K562 (cell line): Measurements from ENCODE around the gene KRT5. TPM values are rescaled to one million over a fixed set of nuclear protein-coding genes. Genes with fewer than 3 reads are reported as not detected.

Source experiments
- ATAC-seq: fragments of 200-7000 bp; cut with Tn5 transposase; 3 replicates; pipeline ENCODE4 v1.9.1; 2020; ENCODE audit warnings: moderate library complexity
- BruUV-seq: library from RNA; stranded (reverse); fragments of 400-500 nt; replicated peaks from 2 replicates; lab custom pipeline; 2021; lab: Mats Ljungman, UMichigan
- CTCF ChIA-PET: fragments of 300-600 bp; formaldehyde crosslinking; extraction: SDS; loops from one replicate; lab custom pipeline; 2021; ENCODE audit warnings: low intra/inter-chr PET ratio; lab: Yijun Ruan, JAX
- POLR2A ChIA-PET: fragments of 300-600, 350-650 bp; sonication (Branson Sonifier 250); formaldehyde crosslinking; extraction: SDS; loops from one replicate; lab custom pipeline; 2021; ENCODE audit warnings: antibody characterized with exemption, inconsistent platforms; lab: Yijun Ruan, JAX
- DNase-seq, 4 experiments: peaks; one replicate each; pipeline versions ENCODE4 v3.0.0 to v3.0.0-alpha.2; 2011 to 2018; ENCODE audit warnings: low spot score in 3 of 4, mixed read lengths in 3 of 4; ENCODE audit errors: extremely low read depth in 1 of 4
- FAIRE-seq: peaks from 2 replicates; lab custom pipeline; 2011; peaks lifted over from hg19 to GRCh38; lab: Jason Lieb, UNC
- H2AFZ ChIP-seq: 2 replicates; pipeline ENCODE4 v1.6.0; 2011; ENCODE audit warnings: low read depth, low read length, control low read depth, inconsistent platforms
- H3K27ac ChIP-seq: fragments of 200-600 bp; 3 replicates; pipeline ENCODE4 v1.8.0; 2011; ENCODE audit warnings: low read depth, mild to moderate bottlenecking, control low read depth, inconsistent platforms, low read length, moderate library complexity, mixed read lengths; ENCODE audit errors: extremely low read depth
- H3K27me3 ChIP-seq, 2 experiments: fragments of 300-600 bp in 1 of 2; 2 replicates in 1 of 2; 3 replicates in 1 of 2; pipeline versions ENCODE4 v1.6.0 to v1.8.0; 2011; ENCODE audit warnings: inconsistent platforms in 2 of 2, low read length in 2 of 2, mild to moderate bottlenecking in 1 of 2, mixed read lengths in 1 of 2, moderate library complexity in 1 of 2; ENCODE audit not compliant: control insufficient read depth in 2 of 2, insufficient read depth in 2 of 2
- H3K36me3 ChIP-seq: fragments of 300-600 bp; 3 replicates; pipeline ENCODE4 v1.8.0; 2011; ENCODE audit warnings: mild to moderate bottlenecking, low read length, inconsistent platforms; ENCODE audit not compliant: control insufficient read depth, insufficient read depth
- H3K4me1 ChIP-seq, 2 experiments: fragments of 200-600 bp in 1 of 2; replicated peaks in 1 of 2; 2 replicates in 1 of 2; 3 replicates in 1 of 2; pipeline versions ENCODE4 v1.5.1 to v1.8.0; 2011; ENCODE audit warnings: inconsistent platforms in 2 of 2, low read length in 2 of 2, mild to moderate bottlenecking in 1 of 2, mixed read lengths in 1 of 2, moderate library complexity in 1 of 2; ENCODE audit not compliant: control insufficient read depth in 2 of 2, insufficient read depth in 2 of 2
- H3K4me2 ChIP-seq: 2 replicates; pipeline ENCODE4 v1.6.1; 2011; ENCODE audit warnings: low read length, control low read depth, inconsistent platforms, mixed read lengths; ENCODE audit not compliant: insufficient read depth
- H3K4me3 ChIP-seq: fragments of 200-600 bp; sonication (generic), shearing (Covaris generic); 2 replicates; pipeline ENCODE4 v1.5.1; 2016; ENCODE audit warnings: control low read depth, inconsistent platforms
- H3K79me2 ChIP-seq: fragments of 200-600 bp; 3 replicates; pipeline ENCODE4 v1.8.0; 2011; ENCODE audit warnings: low read length, inconsistent platforms; ENCODE audit not compliant: control insufficient read depth, insufficient read depth
- H3K9ac ChIP-seq, 2 experiments: 2 replicates each; pipeline versions ENCODE4 v1.6.0 to v1.6.1; 2011; ENCODE audit warnings: low read depth in 2 of 2, low read length in 2 of 2, control low read depth in 1 of 2, inconsistent platforms in 1 of 2, mild to moderate bottlenecking in 1 of 2, mixed read lengths in 1 of 2; ENCODE audit not compliant: insufficient read depth in 1 of 2
- H3K9me1 ChIP-seq: one replicate; pipeline ENCODE4 v1.6.0; 2011; ENCODE audit warnings: inconsistent platforms, mild to moderate bottlenecking, low read length, moderate library complexity; ENCODE audit not compliant: control insufficient read depth, insufficient read depth
- H3K9me3 ChIP-seq: replicated peaks from 2 replicates; pipeline ENCODE4 v1.5.1; 2011; ENCODE audit warnings: low read depth, low read length, inconsistent platforms; ENCODE audit not compliant: control insufficient read depth, insufficient read depth
- H4K20me1 ChIP-seq: replicated peaks from 2 replicates; pipeline ENCODE4 v1.6.1; 2011; ENCODE audit warnings: low read length, inconsistent platforms, mixed read lengths; ENCODE audit not compliant: control insufficient read depth, insufficient read depth
- ARID1B ChIP-seq: fragments of 450-650 bp; IDR thresholded peaks from 2 replicates; pipeline ENCODE4 v1.6.1; 2016; ENCODE audit warnings: antibody characterized with exemption, mild to moderate bottlenecking, inconsistent platforms
- EP300 ChIP-seq: IDR thresholded peaks from 2 replicates; pipeline ENCODE4 v1.6.1; 2012; ENCODE audit warnings: low read length, improper control_type of control experiment
- ERF ChIP-seq: fragments of 450-650 bp; formaldehyde crosslinking; IDR thresholded peaks from 2 replicates; pipeline ENCODE4 v1.4.0; 2020; ENCODE audit warnings: mild to moderate bottlenecking, mixed read lengths
- GATAD2A ChIP-seq: fragments of 450-650 bp; IDR thresholded peaks from 2 replicates; pipeline ENCODE4 v1.6.1; 2017
- GATAD2B ChIP-seq: fragments of 450-650 bp; IDR thresholded peaks from 2 replicates; pipeline ENCODE4 v1.6.1; 2017; ENCODE audit warnings: mild to moderate bottlenecking, borderline replicate concordance
- NFRKB ChIP-seq: fragments of 450-650 bp; IDR thresholded peaks from 2 replicates; pipeline ENCODE4 v1.6.1; 2016; ENCODE audit warnings: low read depth
- NR2C1 ChIP-seq, 2 experiments: fragments of 450-650 bp; IDR thresholded peaks; 2 replicates each; pipeline ENCODE4 v1.6.1; 2017; ENCODE audit warnings: mild to moderate bottlenecking in 2 of 2, antibody characterized with exemption in 1 of 2, inconsistent platforms in 1 of 2, missing compliant biosample characterization in 1 of 2, missing genetic modification characterization in 1 of 2
- PPARD ChIP-seq: fragments of 250-450 bp; sonication (Bioruptor Pico); IDR thresholded peaks from 2 replicates; pipeline ENCODE4 v1.8.0; 2022; ENCODE audit warnings: inconsistent platforms, mild to moderate bottlenecking, moderate library complexity
- RHOXF2B ChIP-seq: fragments of 250-450 bp; sonication (Bioruptor Pico); conservative IDR thresholded peaks from 2 replicates; pipeline ENCODE4 v1.5.1; 2021
- SAP30 ChIP-seq: fragments of 200-600 bp; sonication (generic); IDR thresholded peaks from 2 replicates; pipeline ENCODE4 v1.6.1; 2012; ENCODE audit warnings: borderline replicate concordance, low read depth, mild to moderate bottlenecking, moderate library complexity, low read length, control low read depth, inconsistent platforms; ENCODE audit not compliant: insufficient read depth, poor library complexity, severe bottlenecking
- TCF7 ChIP-seq: sonication (generic); IDR thresholded peaks from 2 replicates; pipeline ENCODE4 v1.6.1; 2016; ENCODE audit warnings: antibody characterized with exemption, borderline replicate concordance
- ZNF668 ChIP-seq: fragments of 250-450 bp; sonication (Bioruptor Pico); IDR thresholded peaks from 2 replicates; pipeline ENCODE4 v1.8.0; 2022; ENCODE audit warnings: mild to moderate bottlenecking, inconsistent platforms
- ZNF75A ChIP-seq: fragments of 450-650 bp; formaldehyde crosslinking; IDR thresholded peaks from 2 replicates; pipeline ENCODE4 v1.4.0; 2020; ENCODE audit warnings: mild to moderate bottlenecking
- WGBS: fragments of 100-300 bp; shearing (Covaris generic); methylation state at CpG from one replicate; pipeline ENCODE4 v1.1.6; 2016; ENCODE audit warnings: low coverage, mixed read lengths; ENCODE audit not compliant: insufficient coverage; ENCODE audit errors: missing lambda C conversion rate; 5-methylcytosine and 5-hydroxymethylcytosine counted together
- in situ Hi-C: fragments of 300-500 bp; cut with MboI; formaldehyde crosslinking; loops from 4 replicates; pipeline ENCODE4 v1.15.0; 2018; ENCODE audit warnings: inconsistent platforms, mixed read lengths
- intact Hi-C: fragments of 100-400 bp; cut with micrococcal nuclease; formaldehyde crosslinking; loops from 2 replicates; pipeline ENCODE4 v1.14.2; 2022
- polyA plus RNA-seq, 8 experiments: library from polyadenylated mRNA; depleted of rRNA in 4 of 8; stranded (reverse) in 5 of 8; unstranded in 3 of 8; fragments of >200 nt; fragmentation: Nextera tagmentation in 2 of 8; fragmentation: Illumina TruSeq in 1 of 8; extraction: Ambion mirVana in 2 of 8; extraction: Trizol in 1 of 8; gene quantifications; 2 replicates each; pipeline versions ENCODE4 v1.2.1 to v1.2.3, GENCODE V29; 2011 to 2014; ENCODE audit warnings: inconsistent platforms in 1 of 8, missing spikeins in 1 of 8
- total RNA-seq, 7 experiments: library from RNA; depleted of rRNA in 6 of 7; stranded (reverse); fragments of >200 nt in 6 of 7; fragmentation: Illumina TruSeq in 2 of 7; extraction: Trizol in 2 of 7; gene quantifications; 2 replicates each; pipeline versions ENCODE4 v1.2.1 to v1.2.3, GENCODE V29; 2011 to 2021; ENCODE audit warnings: low replicate concordance in 1 of 7
- TF ChIP-seq, protein P1 (sequence below): fragments of 250-450 bp; sonication (Bioruptor Pico); IDR thresholded peaks from 2 replicates; pipeline ENCODE4 v1.5.0; 2021; ENCODE audit warnings: mild to moderate bottlenecking, borderline replicate concordance
- TF ChIP-seq, protein P2 (sequence below), 2 experiments: fragments of 450-650 bp in 1 of 2; sonication (generic) in 1 of 2; formaldehyde crosslinking; conservative IDR thresholded peaks; 2 replicates each; pipeline versions ENCODE4 v1.4.0 to v1.8.1; 2020 to 2022; ENCODE audit warnings: mild to moderate bottlenecking in 1 of 2, missing genetic modification reagents in 1 of 2
- TF ChIP-seq, protein P3 (sequence below): fragments of 200-800 bp; sonication (Bioruptor generic); IDR thresholded peaks from 2 replicates; pipeline ENCODE4 v1.6.1; 2016; ENCODE audit warnings: missing genetic modification characterization, missing compliant biosample characterization

KRT5 gene
- total and polyA plus RNA-seq, 9 of the 15 experiments (the other 6 are each of a cell fraction or from before 2014, with no cell fraction given): 0.32 TPM; not detected in 8

DNA sequence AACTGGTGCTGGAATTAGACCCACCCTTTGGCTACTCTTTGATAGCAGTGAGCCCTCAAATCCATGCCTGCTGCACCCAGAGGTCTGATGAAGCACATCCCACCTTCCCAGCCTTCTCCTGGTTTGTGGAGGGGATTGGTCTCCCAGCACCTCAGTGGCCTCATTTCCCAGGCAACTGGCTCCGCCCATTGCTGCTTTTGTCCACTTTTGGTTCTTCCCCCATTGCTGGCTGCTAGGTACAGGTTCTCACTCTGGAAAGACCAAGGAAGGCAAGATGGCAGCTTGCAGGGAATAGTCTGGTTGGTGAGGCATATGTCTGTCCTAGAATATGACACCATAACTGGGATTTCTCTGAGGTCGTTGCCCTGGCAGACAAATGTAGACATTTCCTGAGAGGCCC is 10.2 kb upstream of the KRT5 start:
- no peaks in the 10 kb centered on the region for H3K4me1 ChIP-seq
- H3K9me3 ChIP-seq: no peaks in the 10 kb centered on the region
- H3K27me3 ChIP-seq: peaks cover 5 to 44% of the 10 kb centered on the region in 2 experiments; a peak in 4 of 5 replicates
- WGBS: 0% methylated on average over 2 of the region's 2 CpGs
- intact Hi-C loops: no loop called here
- H3K4me2 ChIP-seq: no peak overlapping the region
- ChIA-PET POLR2A (interaction anchor here (0.7 kb wide), 1 partner anchor 9 kb away, joined by 3 read pairs; no protein-coding TSS in a partner anchor), CTCF (no interaction called here)
- ATAC-seq (no peak), DNase-seq (no peak), FAIRE-seq (no peak)
- in situ Hi-C loops: no loop called here
- H3K4me3 ChIP-seq: no peak overlapping the region
- peaks cover 5% of the 10 kb centered on the region; the same call in 1 of the 2 replicates for H4K20me1 ChIP-seq
- no TSS peak for BruUV-seq
- no peaks in the 10 kb centered on the region for H3K36me3 ChIP-seq
- no peak overlapping the region for H2AFZ ChIP-seq
- no peaks in the 10 kb centered on the region for H3K9me1 ChIP-seq
- H3K9ac ChIP-seq: no peak overlapping the region
- H3K79me2 ChIP-seq: no peaks in the 10 kb centered on the region
- H3K27ac ChIP-seq: no peak overlapping the region
- TF ChIP-seq RHOXF2B: no peak
- TF ChIP-seq, protein P1, sequence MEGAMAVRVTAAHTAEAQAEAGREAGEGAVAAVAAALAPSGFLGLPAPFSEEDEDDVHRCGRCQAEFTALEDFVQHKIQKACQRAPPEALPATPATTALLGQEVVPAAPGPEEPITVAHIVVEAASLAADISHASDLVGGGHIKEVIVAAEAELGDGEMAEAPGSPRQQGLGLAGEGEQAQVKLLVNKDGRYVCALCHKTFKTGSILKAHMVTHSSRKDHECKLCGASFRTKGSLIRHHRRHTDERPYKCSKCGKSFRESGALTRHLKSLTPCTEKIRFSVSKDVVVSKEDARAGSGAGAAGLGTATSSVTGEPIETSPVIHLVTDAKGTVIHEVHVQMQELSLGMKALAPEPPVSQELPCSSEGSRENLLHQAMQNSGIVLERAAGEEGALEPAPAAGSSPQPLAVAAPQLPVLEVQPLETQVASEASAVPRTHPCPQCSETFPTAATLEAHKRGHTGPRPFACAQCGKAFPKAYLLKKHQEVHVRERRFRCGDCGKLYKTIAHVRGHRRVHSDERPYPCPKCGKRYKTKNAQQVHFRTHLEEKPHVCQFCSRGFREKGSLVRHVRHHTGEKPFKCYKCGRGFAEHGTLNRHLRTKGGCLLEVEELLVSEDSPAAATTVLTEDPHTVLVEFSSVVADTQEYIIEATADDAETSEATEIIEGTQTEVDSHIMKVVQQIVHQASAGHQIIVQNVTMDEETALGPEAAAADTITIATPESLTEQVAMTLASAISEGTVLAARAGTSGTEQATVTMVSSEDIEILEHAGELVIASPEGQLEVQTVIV (CRISPR knock-in tag): no peak
- no peak for TF ChIP-seq EP300
- TF ChIP-seq NR2C1 (IDR thresholded peaks at IDR 0.05): no peak
- TF ChIP-seq NR2C1 (tag; IDR thresholded peaks at IDR 0.05): no peak
- TF ChIP-seq, protein P2, sequence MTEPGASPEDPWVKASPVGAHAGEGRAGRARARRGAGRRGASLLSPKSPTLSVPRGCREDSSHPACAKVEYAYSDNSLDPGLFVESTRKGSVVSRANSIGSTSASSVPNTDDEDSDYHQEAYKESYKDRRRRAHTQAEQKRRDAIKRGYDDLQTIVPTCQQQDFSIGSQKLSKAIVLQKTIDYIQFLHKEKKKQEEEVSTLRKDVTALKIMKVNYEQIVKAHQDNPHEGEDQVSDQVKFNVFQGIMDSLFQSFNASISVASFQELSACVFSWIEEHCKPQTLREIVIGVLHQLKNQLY (CRISPR knock-in tag; conservative IDR thresholded peaks at IDR 0.05): no peak
- TF ChIP-seq ERF (CRISPR knock-in tag): no peak
- no peak for TF ChIP-seq GATAD2A
- TF ChIP-seq SAP30: no peak
- TF ChIP-seq NFRKB: no peak
- no peak for TF ChIP-seq TCF7
- TF ChIP-seq ZNF668 (CRISPR knock-in tag): no peak
- TF ChIP-seq ARID1B: no peak
- TF ChIP-seq, protein P3, sequence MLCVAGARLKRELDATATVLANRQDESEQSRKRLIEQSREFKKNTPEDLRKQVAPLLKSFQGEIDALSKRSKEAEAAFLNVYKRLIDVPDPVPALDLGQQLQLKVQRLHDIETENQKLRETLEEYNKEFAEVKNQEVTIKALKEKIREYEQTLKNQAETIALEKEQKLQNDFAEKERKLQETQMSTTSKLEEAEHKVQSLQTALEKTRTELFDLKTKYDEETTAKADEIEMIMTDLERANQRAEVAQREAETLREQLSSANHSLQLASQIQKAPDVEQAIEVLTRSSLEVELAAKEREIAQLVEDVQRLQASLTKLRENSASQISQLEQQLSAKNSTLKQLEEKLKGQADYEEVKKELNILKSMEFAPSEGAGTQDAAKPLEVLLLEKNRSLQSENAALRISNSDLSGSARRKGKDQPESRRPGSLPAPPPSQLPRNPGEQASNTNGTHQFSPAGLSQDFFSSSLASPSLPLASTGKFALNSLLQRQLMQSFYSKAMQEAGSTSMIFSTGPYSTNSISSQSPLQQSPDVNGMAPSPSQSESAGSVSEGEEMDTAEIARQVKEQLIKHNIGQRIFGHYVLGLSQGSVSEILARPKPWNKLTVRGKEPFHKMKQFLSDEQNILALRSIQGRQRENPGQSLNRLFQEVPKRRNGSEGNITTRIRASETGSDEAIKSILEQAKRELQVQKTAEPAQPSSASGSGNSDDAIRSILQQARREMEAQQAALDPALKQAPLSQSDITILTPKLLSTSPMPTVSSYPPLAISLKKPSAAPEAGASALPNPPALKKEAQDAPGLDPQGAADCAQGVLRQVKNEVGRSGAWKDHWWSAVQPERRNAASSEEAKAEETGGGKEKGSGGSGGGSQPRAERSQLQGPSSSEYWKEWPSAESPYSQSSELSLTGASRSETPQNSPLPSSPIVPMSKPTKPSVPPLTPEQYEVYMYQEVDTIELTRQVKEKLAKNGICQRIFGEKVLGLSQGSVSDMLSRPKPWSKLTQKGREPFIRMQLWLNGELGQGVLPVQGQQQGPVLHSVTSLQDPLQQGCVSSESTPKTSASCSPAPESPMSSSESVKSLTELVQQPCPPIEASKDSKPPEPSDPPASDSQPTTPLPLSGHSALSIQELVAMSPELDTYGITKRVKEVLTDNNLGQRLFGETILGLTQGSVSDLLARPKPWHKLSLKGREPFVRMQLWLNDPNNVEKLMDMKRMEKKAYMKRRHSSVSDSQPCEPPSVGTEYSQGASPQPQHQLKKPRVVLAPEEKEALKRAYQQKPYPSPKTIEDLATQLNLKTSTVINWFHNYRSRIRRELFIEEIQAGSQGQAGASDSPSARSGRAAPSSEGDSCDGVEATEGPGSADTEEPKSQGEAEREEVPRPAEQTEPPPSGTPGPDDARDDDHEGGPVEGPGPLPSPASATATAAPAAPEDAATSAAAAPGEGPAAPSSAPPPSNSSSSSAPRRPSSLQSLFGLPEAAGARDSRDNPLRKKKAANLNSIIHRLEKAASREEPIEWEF (CRISPR knock-in tag): no peak
- TF ChIP-seq GATAD2B: no peak
- no peak for TF ChIP-seq PPARD (CRISPR knock-in tag)
- TF ChIP-seq ZNF75A (CRISPR knock-in tag): no peak
